Mesothelial cell of epicardium (in vitro differentiated cells): ENCODE data around the gene RNPS1. TPM values are rescaled to one million over a fixed set of nuclear protein-coding genes. Genes with fewer than 3 reads are reported as not detected.
A peak's percentile ranks its signal among the peaks of the same experiment; 100 is the strongest.

Source experiments
- DNase-seq, 2 experiments: peaks; one replicate each; pipeline ENCODE4 v3.0.0; 2021; ENCODE audit warnings: low spot score in 2 of 2; ENCODE audit not compliant: unreplicated experiment in 2 of 2
- H3K27ac Mint-ChIP-seq: 2 replicates; pipeline ENCODE4 v1.8.0; 2021; ENCODE audit warnings: mixed read lengths
- H3K27me3 Mint-ChIP-seq: 2 replicates; pipeline ENCODE4 v1.8.0; 2021; ENCODE audit warnings: low read depth, mixed read lengths
- H3K36me3 Mint-ChIP-seq: 2 replicates; pipeline ENCODE4 v1.8.0; 2021; ENCODE audit warnings: mixed read lengths
- H3K4me1 Mint-ChIP-seq: 2 replicates; pipeline ENCODE4 v1.8.0; 2021; ENCODE audit warnings: mixed read lengths
- H3K4me3 Mint-ChIP-seq: 2 replicates; pipeline ENCODE4 v1.8.0; 2021; ENCODE audit warnings: mild to moderate bottlenecking, moderate library complexity, mixed read lengths
- H3K9me3 Mint-ChIP-seq: 2 replicates; pipeline ENCODE4 v1.8.0; 2021; ENCODE audit warnings: mixed read lengths
- CTCF ChIP-seq: fragments of 200-600 bp; sonication (generic); IDR thresholded peaks from one replicate; pipeline ENCODE4 v1.5.0; 2021; ENCODE audit warnings: antibody characterized with exemption; ENCODE audit not compliant: unreplicated experiment
- total RNA-seq: library from RNA; stranded (reverse); gene quantifications from 3 replicates; pipeline ENCODE4 v1.2.1, GENCODE V29; 2021

The RNPS1 gene
- total RNA-seq, 1 donor from 2014 or later: 229 TPM

- peaks cover 28% of the 10 kb centered on the region for H3K27me3 Mint-ChIP-seq
- H3K9me3 Mint-ChIP-seq: no peaks in the 10 kb centered on the region
- DNase-seq: no peak
- H3K4me1 Mint-ChIP-seq: no peaks in the 10 kb centered on the region
- H3K27ac Mint-ChIP-seq: no peak overlapping the region
- peaks cover 2% of the 10 kb centered on the region for H3K36me3 Mint-ChIP-seq
- no peak for TF ChIP-seq CTCF
- H3K4me3 Mint-ChIP-seq: no peak overlapping the region
These were observed 7.8 kb upstream of the RNPS1 start for GRCh38 chr16:2275476-2276367.

- Mint-ChIP-seq H3K9me3 (no peaks in the 10 kb centered on the region), H3K4me1 (peaks cover 5% of the 10 kb centered on the region), H3K4me3 (no peak overlapping the region), H3K36me3 (peaks cover 2% of the 10 kb centered on the region), H3K27me3 (peaks cover 14% of the 10 kb centered on the region), H3K27ac (no peak overlapping the region)
- DNase-seq: no peak
- no peak for TF ChIP-seq CTCF
These were observed 6.0 kb upstream of the RNPS1 start for GRCh38 chr16:2273931-2274330.

- Mint-ChIP-seq H3K9me3 (no peaks in the 10 kb centered on the region), H3K27ac (peak overlapping the region; percentile 14), H3K4me1 (peaks cover 7% of the 10 kb centered on the region), H3K36me3 (peaks cover 2% of the 10 kb centered on the region), H3K27me3 (peaks cover 14% of the 10 kb centered on the region), H3K4me3 (no peak overlapping the region)
- DNase-seq: no peak
- no peak for TF ChIP-seq CTCF
These were observed 5.6 kb upstream of the RNPS1 start for GRCh38 chr16:2273484-2273883.

- TF ChIP-seq CTCF: no peak
- peaks cover 7% of the 10 kb centered on the region for H3K27me3 Mint-ChIP-seq
- H3K4me1 Mint-ChIP-seq: peaks cover 9% of the 10 kb centered on the region
- DNase-seq: no peak
- H3K27ac Mint-ChIP-seq: no peak overlapping the region
- no peaks in the 10 kb centered on the region for H3K9me3 Mint-ChIP-seq
- peaks cover 2% of the 10 kb centered on the region for H3K36me3 Mint-ChIP-seq
- no peak overlapping the region for H3K4me3 Mint-ChIP-seq
These were observed 4.0 kb upstream of the RNPS1 start for GRCh38 chr16:2271848-2272461.

GRCh38 chr16:2270588-2271470 lies 2.9 kb upstream of the RNPS1 start:
- peaks cover under 1% of the 10 kb centered on the region for H3K27me3 Mint-ChIP-seq
- peaks cover 20% of the 10 kb centered on the region for H3K4me1 Mint-ChIP-seq
- H3K4me3 Mint-ChIP-seq: no peak overlapping the region
- TF ChIP-seq CTCF: no peak
- no peak for DNase-seq
- no peak overlapping the region for H3K27ac Mint-ChIP-seq
- H3K9me3 Mint-ChIP-seq: no peaks in the 10 kb centered on the region
- H3K36me3 Mint-ChIP-seq: peaks cover 2% of the 10 kb centered on the region
